Heart left ventricle (tissue), 16 donors: ENCODE measurements around the gene PPP1R3D. TPM values are rescaled to one million over a fixed set of nuclear protein-coding genes. Genes with fewer than 3 reads are reported as not detected.
A peak's percentile ranks its signal among the peaks of the same experiment; 100 is the strongest.
"Not testable (repeated sequence)": the region's sequence is repeated elsewhere in the genome, so short reads cannot be mapped to it uniquely, and the experiment has no call there.

ENCODE experiments used
- ATAC-seq, 4 donors: fragments of 200-7000 bp; cut with Tn5 transposase; one replicate each; pipeline ENCODE4 v1.9.1; 2020 to 2022; ENCODE audit warnings: moderate library complexity in 4 of 4, mild to moderate bottlenecking in 3 of 4, moderate number of reproducible peaks in 1 of 4
- DNase-seq, 5 donors: peaks; one replicate each; pipeline ENCODE4 v3.0.0-alpha.2; 2020
- H3K27ac ChIP-seq, 12 donors: fragments of 200-600 bp; sonication (generic) in 4 of 12; one replicate each; pipeline versions ENCODE4 v1.5.0 to v1.8.0; 2016 to 2022; ENCODE audit warnings: mild to moderate bottlenecking in 2 of 12
- H3K27me3 ChIP-seq, 9 donors: fragments of 200-600 bp; sonication (generic) in 2 of 9; one replicate each; pipeline versions ENCODE4 v1.5.1 to v1.8.0; 2016 to 2022; ENCODE audit warnings: mild to moderate bottlenecking in 3 of 9
- H3K36me3 ChIP-seq, 9 donors: fragments of 200-600 bp; sonication (generic) in 2 of 9; one replicate each; pipeline versions ENCODE4 v1.5.0 to v1.8.0; 2018 to 2022; ENCODE audit warnings: mild to moderate bottlenecking in 2 of 9
- H3K4me1 ChIP-seq, 12 donors: fragments of 200-600 bp; sonication (generic) in 4 of 12; one replicate each; pipeline versions ENCODE4 v1.5.0 to v1.8.0; 2016 to 2022; ENCODE audit warnings: mild to moderate bottlenecking in 3 of 12
- H3K4me3 ChIP-seq, 12 donors: fragments of 200-600 bp; sonication (generic) in 4 of 12; one replicate each; pipeline versions ENCODE4 v1.5.0 to v1.8.0; 2017 to 2022; ENCODE audit warnings: mild to moderate bottlenecking in 9 of 12, moderate library complexity in 4 of 12
- H3K9me3 ChIP-seq, 12 donors: fragments of 200-600 bp; sonication (generic) in 4 of 12; one replicate each; pipeline versions ENCODE4 v1.5.0 to v1.8.0; 2016 to 2022; ENCODE audit warnings: mild to moderate bottlenecking in 1 of 12
- POLR2A ChIP-seq, 2 donors: fragments of 450-650 bp; IDR thresholded peaks; one replicate each; pipeline ENCODE4 v1.6.1; 2017; ENCODE audit warnings: antibody characterized with exemption in 2 of 2, mild to moderate bottlenecking in 2 of 2, moderate library complexity in 2 of 2
- WGBS, 4 donors: extraction: QIAGEN DNeasy Blood & Tissue Kit in 2 of 4; methylation state at CpG; one replicate each; pipeline versions ENCODE4 v1.1.5 to v1.1.7; 2013 to 2018; 5-methylcytosine and 5-hydroxymethylcytosine counted together
- intact Hi-C, 10 donors: fragments of 100-400 bp; cut with DNase I; formaldehyde crosslinking; loops; one replicate each; pipeline versions ENCODE4 v1.11.1 to v1.14.2; 2022
- polyA plus RNA-seq, 2 donors: library from polyadenylated mRNA; stranded (reverse); fragments of 200-250 nt; gene quantifications; one replicate each; pipeline ENCODE4 v1.2.3, GENCODE V29; 2013
- total RNA-seq, 9 donors: library from RNA; depleted of rRNA in 2 of 9; stranded (reverse); fragments of >200 nt in 2 of 9; fragmentation: NEBNext Ultra II Directional in 3 of 9; extraction: Animal tissue kit (Norgen Biotek cat#: 25700) in 3 of 9; gene quantifications; one replicate each; pipeline versions ENCODE4 v1.1.0 to v1.2.4, GENCODE V29; 2016 to 2023
- TF ChIP-seq, protein P1 (sequence below), 12 donors: fragments of 200-600 bp; sonication (generic) in 4 of 12; IDR thresholded peaks; one replicate each; pipeline versions ENCODE4 v1.5.0 to v1.8.0; 2018 to 2022; ENCODE audit warnings: antibody characterized with exemption in 12 of 12, mild to moderate bottlenecking in 5 of 12
- donor health status: ischemic (EF 13 %, LVEDD 7.1; RV severe dilation, severe dysfunction).
- donor health status: healthy with polysubstance abuse.
- donor health status: DM: no; HTN: yes; CAD: no.
- donor health status: DM: no; HTN: no; CAD: no.
- donor health status: ischemic (EF 25% LVEDD 6.9; RV normal size, moderate dysfunction).
- donor health status: ischemic (EF 25% LVEDD 5.7; RV mildly dilated, moderate dysfunction).
- donor health status: healthy.
- donor health status: DM: yes; HTN: yes; CAD: no.
- donor health status: ischemic (EF 35%, LVEDD 5.7; RV mildly dilated, moderate dysfunction).
- donor health status: nonischemic (EF 11% LVEDD 7.7; RV severe dilation, severe dysfunction).
- donor health status: DM: yes; HTN: yes; CAD: no.
- donor health status: PGD.
- donor health status: ischemic (EF 29% LVEDD 5.4; RV normal size, mild dysfunction).
- donor health status: nonischemic (EF 23%, LVEDD 6.1; RV moderate dilation, normal function).

Gene PPP1R3D
- total and polyA plus RNA-seq, 11 donors: 5.6 to 14.7 (median 12.5) TPM

DNA sequence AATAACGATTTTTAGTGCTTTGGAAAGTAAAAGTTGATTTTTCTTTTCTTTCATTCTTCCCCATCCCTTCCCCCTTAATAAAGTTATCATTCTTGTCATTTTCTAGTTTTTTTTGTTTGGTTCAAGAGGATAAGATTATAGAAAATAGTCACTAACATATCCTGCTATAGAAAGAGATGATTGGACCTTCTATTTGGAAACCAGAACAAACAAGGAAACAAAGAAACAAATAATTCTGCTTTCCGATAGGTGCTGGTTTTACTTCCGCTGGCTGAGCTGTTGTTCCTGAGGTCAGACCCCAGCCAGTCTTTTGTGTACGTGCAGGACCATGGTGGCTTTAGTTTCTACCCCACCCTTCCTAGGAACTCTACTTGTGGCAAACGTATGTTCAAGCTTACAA lies 18.0 kb upstream of the PPP1R3D start, which contains the start of gene CDH26:
CDH26 (plus strand) TSS at position 301 of the 400 bp plus-strand sequence. CDS start 304 bp downstream, outside the sequence.
- H3K36me3 ChIP-seq: peaks cover 0 to 8% (median 0%) of the 10 kb centered on the region in 9 donors
- no peak for DNase-seq
- WGBS, 4 donors: 84 to 92% (median 89%) methylated on average over 5 of the region's 5 CpGs
- TF ChIP-seq, protein P1, sequence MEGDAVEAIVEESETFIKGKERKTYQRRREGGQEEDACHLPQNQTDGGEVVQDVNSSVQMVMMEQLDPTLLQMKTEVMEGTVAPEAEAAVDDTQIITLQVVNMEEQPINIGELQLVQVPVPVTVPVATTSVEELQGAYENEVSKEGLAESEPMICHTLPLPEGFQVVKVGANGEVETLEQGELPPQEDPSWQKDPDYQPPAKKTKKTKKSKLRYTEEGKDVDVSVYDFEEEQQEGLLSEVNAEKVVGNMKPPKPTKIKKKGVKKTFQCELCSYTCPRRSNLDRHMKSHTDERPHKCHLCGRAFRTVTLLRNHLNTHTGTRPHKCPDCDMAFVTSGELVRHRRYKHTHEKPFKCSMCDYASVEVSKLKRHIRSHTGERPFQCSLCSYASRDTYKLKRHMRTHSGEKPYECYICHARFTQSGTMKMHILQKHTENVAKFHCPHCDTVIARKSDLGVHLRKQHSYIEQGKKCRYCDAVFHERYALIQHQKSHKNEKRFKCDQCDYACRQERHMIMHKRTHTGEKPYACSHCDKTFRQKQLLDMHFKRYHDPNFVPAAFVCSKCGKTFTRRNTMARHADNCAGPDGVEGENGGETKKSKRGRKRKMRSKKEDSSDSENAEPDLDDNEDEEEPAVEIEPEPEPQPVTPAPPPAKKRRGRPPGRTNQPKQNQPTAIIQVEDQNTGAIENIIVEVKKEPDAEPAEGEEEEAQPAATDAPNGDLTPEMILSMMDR (IDR thresholded peaks at IDR 0.05): no peak
- no peak for TF ChIP-seq POLR2A (IDR thresholded peaks at IDR 0.05)
- H3K9me3 ChIP-seq: no peaks in the 10 kb centered on the region
- H3K27ac ChIP-seq: no peak within 1 kb of the TSS
- no peak for ATAC-seq
- H3K4me3 ChIP-seq: no peak within 1 kb of the TSS
- H3K4me1 ChIP-seq: no peaks in the 10 kb centered on the region
- H3K27me3 ChIP-seq: no peaks in the 10 kb centered on the region
- intact Hi-C loops: no loop called here

DNA sequence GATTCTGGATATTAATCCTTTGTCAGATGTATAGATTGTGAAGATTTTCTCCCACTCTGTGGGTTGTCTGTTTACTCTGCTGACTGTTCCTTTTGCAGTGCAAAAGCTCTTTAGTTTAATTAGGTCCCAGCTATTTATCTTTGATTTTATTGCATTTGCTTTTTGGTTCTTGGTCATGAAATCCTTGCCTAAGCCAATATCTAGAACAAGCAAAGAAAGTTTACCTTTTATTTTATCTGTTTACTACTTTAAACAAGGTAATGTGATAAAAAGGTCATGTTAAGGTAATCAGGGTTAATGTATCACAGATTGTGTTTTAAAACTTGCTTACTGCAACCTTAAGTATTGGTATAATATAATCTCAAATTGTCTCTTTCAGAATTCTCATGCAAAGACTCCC lies 17.5 kb upstream of the PPP1R3D start:
- ATAC-seq, DNase-seq, H3K4me3 ChIP-seq, intact Hi-C loops, H3K4me1 ChIP-seq, H3K36me3 ChIP-seq, H3K9me3 ChIP-seq, H3K27me3 ChIP-seq, H3K27ac ChIP-seq: not testable (repeated sequence)

GRCh38 chr20:59955131-59955796 lies 15.2 kb upstream of the PPP1R3D start:
- peaks cover 0 to 29% (median 9%) of the 10 kb centered on the region in 9 donors for H3K36me3 ChIP-seq
- intact Hi-C loops: no loop called here
- H3K4me3 ChIP-seq: no peak overlapping the region
- DNase-seq (no peak), ATAC-seq (peak in 3 of 4 donors; percentile 52 to 65 (median 54))
- no peak overlapping the region for H3K27ac ChIP-seq
- TF ChIP-seq POLR2A (IDR thresholded peaks at IDR 0.05): no peak
- TF ChIP-seq, protein P1 (IDR thresholded peaks at IDR 0.05): peak in 9 of 12 donors; percentile 16 to 44 (median 29)
- H3K9me3 ChIP-seq: no peaks in the 10 kb centered on the region
- no peaks in the 10 kb centered on the region for H3K4me1 ChIP-seq
- H3K27me3 ChIP-seq: no peaks in the 10 kb centered on the region
- WGBS, 4 donors: 72 to 78% (median 75%) methylated on average over 8 of the region's 8 CpGs

DNA sequence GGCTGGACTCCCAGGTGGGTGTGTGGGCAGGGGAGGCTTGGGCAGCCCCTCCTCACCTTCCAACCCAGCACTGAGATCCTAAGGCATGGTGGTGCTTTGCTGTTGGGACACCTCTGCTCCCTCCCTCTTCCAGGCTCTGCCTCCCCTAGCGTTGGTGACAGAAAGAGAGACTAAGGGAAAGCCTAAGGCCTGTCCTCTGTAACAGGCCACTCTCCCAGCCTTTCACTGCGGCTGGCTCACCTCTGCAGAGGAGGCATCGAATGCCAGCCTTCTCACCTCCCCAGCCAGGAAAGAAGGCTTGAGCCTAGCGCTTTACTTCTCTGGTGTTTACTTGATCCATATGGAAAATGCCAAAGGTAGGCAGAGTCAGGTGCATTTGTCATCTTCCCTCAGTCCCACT lies 14.6 kb upstream of the PPP1R3D start:
- no peaks in the 10 kb centered on the region for H3K27me3 ChIP-seq
- DNase-seq (no peak), ATAC-seq (no peak)
- H3K36me3 ChIP-seq: peaks cover 0 to 34% (median 9%) of the 10 kb centered on the region in 9 donors
- no peak overlapping the region for H3K4me3 ChIP-seq
- 91 to 95% (median 94%) methylated on average over 4 of the region's 4 CpGs for WGBS, 4 donors
- no peak overlapping the region for H3K27ac ChIP-seq
- no peaks in the 10 kb centered on the region for H3K4me1 ChIP-seq
- no peaks in the 10 kb centered on the region for H3K9me3 ChIP-seq
- intact Hi-C loops: no loop called here
- TF ChIP-seq, protein P1 (IDR thresholded peaks at IDR 0.05): no peak
- TF ChIP-seq POLR2A (IDR thresholded peaks at IDR 0.05): no peak
